Posterior vena cava (tissue), 2 donors: ENCODE measurements around the gene TXNRD3. TPM values are rescaled to one million over a fixed set of nuclear protein-coding genes. Genes with fewer than 3 reads are reported as not detected.
"Not testable (repeated sequence)": the region's sequence is repeated elsewhere in the genome, so short reads cannot be mapped to it uniquely, and the experiment has no call there.

Experiments
- DNase-seq: peaks from one replicate; pipeline ENCODE4 v3.0.0-alpha.2; 2020; ENCODE audit warnings: low spot score
- intact Hi-C, 2 donors: fragments of 100-400 bp; cut with DNase I; formaldehyde crosslinking; loops; one replicate each; pipeline versions ENCODE4 v1.14.1 to v1.14.2; 2022 to 2023
- total RNA-seq, 2 donors: library from RNA; stranded (reverse); fragmentation: NEBNext Ultra II Directional; extraction: Animal tissue kit (Norgen Biotek cat#: 25700); gene quantifications; one replicate each; pipeline ENCODE4 v1.2.1, GENCODE V29; 2021
- donor health status: DM: yes; HTN: yes; CAD: no.
- donor health status: DM: yes; HTN: yes; CAD: no.

Gene TXNRD3
- total RNA-seq, 2 donors from 2014 or later = 7.4 to 12.1 TPM

GRCh38 chr3:126616931-126617330 lies 38.0 kb downstream of the TXNRD3 start:
- DNase-seq = no peak
- intact Hi-C loops = no loop called here

GRCh38 chr3:126613479-126614188 lies 41.3 kb downstream of the TXNRD3 start:
- intact Hi-C loops = no loop called here

GRCh38 chr3:126612479-126613205 lies 42.3 kb downstream of the TXNRD3 start:
- intact Hi-C loops = no loop called here

More at GRCh38 chr3:126613479-126614188, 41.3 kb downstream of the TXNRD3 start:
- no peak for DNase-seq

DNA sequence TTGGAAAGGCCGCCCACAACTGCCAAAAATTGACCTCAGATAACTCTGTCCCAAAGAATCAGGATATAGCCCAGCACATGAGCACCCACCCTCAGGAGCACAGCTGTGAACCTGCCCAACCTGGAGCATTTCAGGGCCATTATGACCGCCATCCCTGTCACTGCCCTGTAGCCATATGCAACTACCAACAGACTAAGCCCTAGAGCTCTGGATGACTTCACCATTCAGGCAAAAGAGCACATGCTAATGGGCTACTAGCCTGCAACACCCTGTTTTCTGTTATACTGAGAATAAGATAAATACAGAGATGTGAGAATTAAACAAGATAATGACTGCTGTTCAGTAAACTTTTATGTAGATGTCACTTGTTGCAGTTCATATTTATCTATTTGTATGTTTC lies 45.0 kb downstream of the TXNRD3 start:
- no peak for DNase-seq
- intact Hi-C loops = no loop called here

More at GRCh38 chr3:126612479-126613205, 42.3 kb downstream of the TXNRD3 start:
- no peak for DNase-seq

DNA sequence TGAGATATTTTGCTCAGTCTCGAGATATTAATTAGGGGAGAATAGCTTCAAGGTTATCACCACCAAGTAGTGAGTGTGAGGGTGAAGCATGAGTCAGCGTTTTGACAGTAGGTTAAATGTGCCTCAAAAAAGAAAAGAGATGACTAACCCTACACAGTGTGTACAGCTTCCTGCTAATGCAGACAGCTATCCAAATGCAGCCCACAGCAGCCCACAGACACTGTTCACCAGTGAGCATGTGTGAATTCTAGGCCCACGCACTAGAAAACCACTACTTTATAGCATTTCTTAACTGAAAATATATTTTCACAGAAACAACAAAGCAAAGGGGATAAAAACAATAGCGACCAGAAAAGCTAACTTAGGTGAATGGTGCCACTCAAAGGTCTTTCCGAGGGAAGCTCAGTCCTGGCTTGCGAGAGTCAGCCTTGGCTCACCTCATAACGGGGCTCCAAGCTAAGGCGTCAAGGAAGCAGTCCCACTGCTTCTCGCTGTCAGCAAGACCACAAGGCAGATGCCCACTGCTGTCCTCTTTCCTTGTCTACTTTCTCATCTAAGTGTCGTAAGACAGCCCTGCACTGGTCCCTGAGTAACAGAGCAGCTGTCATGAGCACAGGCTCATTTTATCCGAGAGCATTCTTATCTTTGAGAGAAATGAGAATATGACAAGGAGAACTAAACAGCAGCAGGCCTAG lies 47.6 kb downstream of the TXNRD3 start:
- no peak for DNase-seq
- intact Hi-C loops = no loop called here

- intact Hi-C loops = no loop called here
- DNase-seq = no peak
These were observed 48.9 kb downstream of the TXNRD3 start for GRCh38 chr3:126606001-126606400.

DNA sequence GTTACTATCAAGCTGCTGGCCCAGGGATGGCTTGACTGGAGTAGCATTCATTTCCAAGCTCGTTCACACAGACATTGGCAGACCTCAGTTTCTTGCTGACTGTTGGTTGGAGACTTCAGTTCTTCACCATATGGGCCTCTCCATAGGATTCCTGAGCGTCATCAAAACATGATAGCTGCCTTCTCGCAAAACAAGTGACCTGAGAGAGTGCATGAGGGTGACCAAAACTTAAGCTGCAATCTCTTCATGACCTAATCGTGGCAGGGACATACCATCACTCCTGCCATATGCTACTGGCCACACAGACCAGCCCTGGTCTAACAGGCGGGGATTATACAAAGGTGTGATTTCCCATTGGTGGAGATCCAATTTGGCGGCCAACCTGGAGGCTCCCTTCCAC lies 50.2 kb downstream of the TXNRD3 start:
- intact Hi-C loops = no loop called here
- no peak for DNase-seq

GRCh38 chr3:126599101-126599500 lies 55.8 kb downstream of the TXNRD3 start:
- intact Hi-C loops = no loop called here
- DNase-seq = no peak

GRCh38 chr3:126595479-126595878 lies 59.4 kb downstream of the TXNRD3 start:
- intact Hi-C loops, DNase-seq: not testable (repeated sequence)

GRCh38 chr3:126591515-126591914 lies 63.4 kb downstream of the TXNRD3 start:
- intact Hi-C loops, DNase-seq: not testable (repeated sequence)

DNA sequence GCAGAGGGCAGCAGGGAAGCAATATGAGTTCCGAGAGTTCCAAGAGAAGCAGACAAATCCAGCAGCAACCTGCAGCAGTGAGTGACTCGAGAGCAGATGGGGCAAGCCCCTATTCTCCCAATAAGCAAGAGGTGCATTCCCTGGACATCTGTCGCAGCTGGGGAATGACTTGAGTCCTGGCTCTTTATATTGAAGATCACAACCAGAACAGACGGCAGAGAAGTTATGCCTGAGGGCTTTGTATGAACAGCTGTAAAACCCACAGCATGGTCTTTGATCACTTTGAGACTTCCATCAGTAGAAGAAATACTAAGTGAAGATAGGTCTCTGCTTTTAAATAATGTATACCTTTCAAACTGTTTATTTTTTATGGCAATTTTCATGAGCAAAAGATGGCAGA lies 72.6 kb downstream of the TXNRD3 start:
- DNase-seq = no peak
- intact Hi-C loops = no loop called here

- no peak for DNase-seq
- intact Hi-C loops = no loop called here
These were observed 73.4 kb downstream of the TXNRD3 start for GRCh38 chr3:126581569-126581968.

- intact Hi-C loops = no loop called here
- DNase-seq = no peak
These were observed 74.2 kb downstream of the TXNRD3 start for GRCh38 chr3:126580746-126581145.

GRCh38 chr3:126578702-126579101 lies 76.2 kb downstream of the TXNRD3 start:
- no peak for DNase-seq
- intact Hi-C loops = no loop called here

- intact Hi-C loops = no loop called here
- DNase-seq = no peak
These were observed 77.7 kb downstream of the TXNRD3 start for GRCh38 chr3:126577261-126577660.

DNA sequence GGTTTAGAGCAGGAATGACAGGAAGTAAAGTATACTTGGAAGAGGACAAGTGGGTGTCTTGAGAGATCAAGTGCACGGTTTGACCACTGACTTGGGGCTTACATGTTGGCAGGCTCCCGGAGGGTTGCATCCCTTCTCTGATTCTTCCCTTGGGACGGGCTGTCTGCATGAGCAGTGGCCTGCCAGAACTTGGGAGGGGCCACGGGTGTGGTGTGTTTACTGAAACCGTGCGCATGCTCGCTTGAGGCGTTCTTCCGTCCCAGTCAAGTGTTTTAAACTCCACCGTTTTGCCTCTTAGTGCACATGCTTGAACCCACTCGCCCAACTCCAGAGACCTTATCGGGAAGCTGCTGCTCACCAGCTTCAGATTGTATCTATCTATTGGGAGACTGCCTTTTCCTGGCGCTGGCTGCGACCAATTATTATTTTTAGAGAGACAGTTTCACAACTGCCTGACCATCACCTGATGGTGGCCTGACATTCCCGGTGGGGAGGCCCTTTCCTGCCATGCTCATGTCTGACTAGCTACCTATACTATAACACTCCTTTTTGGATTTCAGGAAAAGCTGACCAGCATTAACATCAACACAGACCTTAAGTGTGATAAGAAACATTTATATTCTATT lies 81.3 kb downstream of the TXNRD3 start:
- no peak for DNase-seq
- intact Hi-C loops = no loop called here

DNA sequence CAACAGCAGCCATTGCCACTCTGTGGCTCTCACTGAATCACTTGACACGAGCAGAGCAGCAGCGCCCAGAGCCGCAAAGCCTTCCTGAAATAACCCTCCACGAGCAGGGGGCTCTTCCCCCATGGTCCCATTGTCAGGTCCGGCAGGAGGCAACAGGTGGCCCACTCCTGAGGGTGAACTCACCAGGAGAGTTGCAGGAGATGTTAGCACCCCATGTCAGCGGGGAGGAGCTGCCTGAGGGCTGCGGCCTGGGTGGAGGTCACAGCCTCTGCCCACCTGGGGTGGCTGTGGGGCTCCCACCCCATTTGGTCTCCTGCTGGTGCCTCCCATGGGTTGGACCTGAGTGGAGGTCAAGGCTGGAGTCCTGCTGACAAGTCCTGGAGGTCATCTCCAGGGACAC lies 83.8 kb downstream of the TXNRD3 start:
- intact Hi-C loops = no loop called here
- no peak for DNase-seq

GRCh38 chr3:126570103-126570541 lies 84.8 kb downstream of the TXNRD3 start:
- DNase-seq = no peak
- intact Hi-C loops = no loop called here

GRCh38 chr3:126569390-126569975 lies 85.4 kb downstream of the TXNRD3 start:
- no peak for DNase-seq
- intact Hi-C loops = no loop called here
